Placental epithelial cell (primary cell): ENCODE results near the gene DNASE1L1. TPM values are rescaled to one million over a fixed set of nuclear protein-coding genes. Genes with fewer than 3 reads are reported as not detected.

Experiments used
- small RNA-seq: library from RNA; depleted of rRNA; stranded (forward); fragments of <200 nt; gene quantifications from one replicate; pipeline ENCODE3, GENCODE V24; 2012
- total RNA-seq: library from RNA; depleted of rRNA; stranded (reverse); fragments of >200 nt; gene quantifications from 2 replicates; pipeline ENCODE4 v1.2.3, GENCODE V29; 2012

The DNASE1L1 gene, protein sequence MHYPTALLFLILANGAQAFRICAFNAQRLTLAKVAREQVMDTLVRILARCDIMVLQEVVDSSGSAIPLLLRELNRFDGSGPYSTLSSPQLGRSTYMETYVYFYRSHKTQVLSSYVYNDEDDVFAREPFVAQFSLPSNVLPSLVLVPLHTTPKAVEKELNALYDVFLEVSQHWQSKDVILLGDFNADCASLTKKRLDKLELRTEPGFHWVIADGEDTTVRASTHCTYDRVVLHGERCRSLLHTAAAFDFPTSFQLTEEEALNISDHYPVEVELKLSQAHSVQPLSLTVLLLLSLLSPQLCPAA
- total RNA-seq, result 65.4 and 86.4 TPM in 2 replicates

GRCh38 chrX:154409222-154409871 is at the start of gene DNASE1L1:
Gene DNASE1L1 (minus strand): TSS chrX:154409254. CDS start chrX:154405568, 3,686 bp downstream.

DNA sequence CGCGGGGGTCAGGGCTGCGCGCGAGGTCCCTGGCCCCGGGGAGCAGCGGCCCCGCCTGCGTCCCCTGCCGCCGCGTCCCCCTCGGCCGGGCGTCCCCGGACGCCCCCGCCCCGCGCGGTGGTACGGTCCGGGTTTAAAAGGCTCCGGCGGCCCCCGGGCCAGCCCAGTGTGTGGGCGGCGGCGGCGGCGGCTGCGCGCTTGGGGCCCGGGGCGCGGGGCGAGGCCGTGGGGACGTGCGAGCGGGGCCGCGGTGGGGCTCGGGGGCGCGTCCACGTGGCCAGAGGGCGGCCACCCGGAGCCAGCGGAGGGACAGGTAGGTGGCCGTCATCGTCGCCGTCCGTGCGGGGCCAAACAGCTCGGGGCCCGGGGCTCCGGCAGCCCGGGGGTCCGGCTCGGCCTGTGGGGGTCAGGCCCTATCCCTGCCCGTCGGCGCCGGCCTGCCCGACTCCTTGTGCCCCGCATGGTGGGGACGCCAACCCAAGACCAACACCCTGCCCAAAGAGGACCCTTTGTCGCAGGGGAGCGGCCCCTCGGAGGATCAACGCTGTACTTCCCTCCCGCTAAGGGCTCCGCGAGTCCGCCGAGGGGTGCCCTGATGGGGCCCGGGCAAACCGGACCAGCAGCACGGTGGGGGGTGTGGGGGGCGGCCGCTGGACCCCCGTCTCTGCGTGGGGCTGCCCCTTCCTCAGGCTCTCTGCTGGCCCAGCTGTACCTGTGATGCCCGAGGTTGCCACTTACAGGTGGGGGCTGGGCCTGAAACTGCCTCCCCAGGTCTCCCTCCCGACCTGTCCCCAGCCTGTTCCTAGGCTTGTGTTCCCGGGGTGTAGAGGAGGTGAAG is 49.3 kb upstream of the DNASE1L1 start, which contains the start of gene PLXNA3:
TSS of gene PLXNA3 (plus strand) at position 166 of the 838 bp plus-strand sequence. CDS start 1,903 bp downstream, outside the sequence.

DNA sequence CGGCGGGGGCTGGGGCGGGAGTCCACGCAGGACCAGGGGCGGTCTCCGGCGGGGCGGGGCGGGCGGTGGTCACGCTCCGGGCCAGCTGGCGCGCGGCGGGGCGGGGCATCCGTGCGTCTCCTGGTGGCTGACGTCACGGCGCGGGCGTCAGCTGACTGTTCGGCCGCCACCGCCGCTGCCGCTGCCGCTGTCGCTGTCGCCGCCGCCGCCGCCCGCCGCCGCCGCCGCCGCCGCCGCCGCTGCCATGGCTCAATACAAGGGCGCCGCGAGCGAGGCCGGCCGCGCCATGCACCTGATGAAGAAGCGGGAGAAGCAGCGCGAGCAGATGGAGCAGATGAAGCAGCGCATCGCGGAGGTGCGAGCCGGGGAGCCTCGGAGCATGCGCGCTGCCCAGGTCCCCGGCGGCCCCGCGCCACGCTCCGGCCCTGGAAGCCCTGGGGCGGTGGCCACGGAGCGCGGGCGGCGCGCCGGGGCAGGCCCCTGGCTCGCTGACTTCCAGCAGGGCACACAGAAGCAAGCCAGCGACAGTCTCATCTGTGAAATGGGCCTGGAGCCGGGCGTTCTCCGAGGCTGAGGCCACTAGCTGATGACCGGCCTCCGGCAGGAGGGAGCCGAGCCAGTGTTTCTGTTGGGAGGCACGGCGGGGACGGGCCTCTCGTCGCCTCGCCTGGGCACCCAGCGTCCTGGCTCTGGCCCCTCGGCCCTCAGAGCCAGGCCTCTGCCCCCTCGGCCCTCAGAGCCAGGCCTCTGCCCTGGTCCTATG is 35.1 kb upstream of the DNASE1L1 start, which contains the start of gene FAM50A:
TSS of gene FAM50A (plus strand) at position 150 of the 763 bp plus-strand sequence. CDS start at position 245, 95 bp downstream.

DNA sequence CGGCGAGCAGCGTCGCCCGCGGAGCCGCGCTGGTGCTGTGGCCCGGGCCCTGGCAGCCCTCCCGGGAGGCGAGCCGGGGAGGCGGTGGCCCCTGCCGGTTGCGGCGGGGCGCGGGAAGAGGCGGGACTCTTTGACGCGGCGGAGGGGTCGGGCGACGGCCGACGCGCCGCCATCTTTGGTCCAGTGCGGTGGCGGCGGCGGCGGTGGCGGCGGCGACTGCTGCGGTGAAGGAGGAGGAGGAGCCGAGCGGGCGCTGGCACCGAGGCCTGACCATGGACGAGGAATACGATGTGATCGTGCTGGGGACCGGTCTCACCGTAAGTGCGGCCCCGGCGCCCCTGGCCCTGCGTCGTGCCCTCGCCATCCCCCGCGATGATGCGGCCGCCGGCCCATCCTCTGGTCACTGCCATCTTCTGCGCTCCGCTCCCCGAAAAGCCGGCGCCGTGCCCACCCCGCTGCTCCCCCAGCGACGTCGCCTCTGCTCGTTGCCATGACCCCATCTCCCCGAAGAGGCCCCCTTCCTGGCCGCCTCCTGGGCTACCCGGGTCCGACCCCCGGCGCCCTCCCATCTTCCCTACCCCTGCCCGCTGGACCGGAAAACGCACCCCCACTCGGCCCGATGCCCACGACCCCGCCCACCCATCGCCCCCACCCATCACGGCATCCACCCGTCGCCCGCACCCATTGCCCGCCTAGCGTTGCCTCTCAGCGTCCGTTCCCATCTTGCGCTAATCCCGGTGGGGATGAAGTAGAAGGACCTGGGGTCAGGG is 28.1 kb upstream of the DNASE1L1 start, which contains the start of gene GDI1:
TSS of gene GDI1 (plus strand) at position 172 of the 770 bp plus-strand sequence. CDS start at position 273, 101 bp downstream.

DNA sequence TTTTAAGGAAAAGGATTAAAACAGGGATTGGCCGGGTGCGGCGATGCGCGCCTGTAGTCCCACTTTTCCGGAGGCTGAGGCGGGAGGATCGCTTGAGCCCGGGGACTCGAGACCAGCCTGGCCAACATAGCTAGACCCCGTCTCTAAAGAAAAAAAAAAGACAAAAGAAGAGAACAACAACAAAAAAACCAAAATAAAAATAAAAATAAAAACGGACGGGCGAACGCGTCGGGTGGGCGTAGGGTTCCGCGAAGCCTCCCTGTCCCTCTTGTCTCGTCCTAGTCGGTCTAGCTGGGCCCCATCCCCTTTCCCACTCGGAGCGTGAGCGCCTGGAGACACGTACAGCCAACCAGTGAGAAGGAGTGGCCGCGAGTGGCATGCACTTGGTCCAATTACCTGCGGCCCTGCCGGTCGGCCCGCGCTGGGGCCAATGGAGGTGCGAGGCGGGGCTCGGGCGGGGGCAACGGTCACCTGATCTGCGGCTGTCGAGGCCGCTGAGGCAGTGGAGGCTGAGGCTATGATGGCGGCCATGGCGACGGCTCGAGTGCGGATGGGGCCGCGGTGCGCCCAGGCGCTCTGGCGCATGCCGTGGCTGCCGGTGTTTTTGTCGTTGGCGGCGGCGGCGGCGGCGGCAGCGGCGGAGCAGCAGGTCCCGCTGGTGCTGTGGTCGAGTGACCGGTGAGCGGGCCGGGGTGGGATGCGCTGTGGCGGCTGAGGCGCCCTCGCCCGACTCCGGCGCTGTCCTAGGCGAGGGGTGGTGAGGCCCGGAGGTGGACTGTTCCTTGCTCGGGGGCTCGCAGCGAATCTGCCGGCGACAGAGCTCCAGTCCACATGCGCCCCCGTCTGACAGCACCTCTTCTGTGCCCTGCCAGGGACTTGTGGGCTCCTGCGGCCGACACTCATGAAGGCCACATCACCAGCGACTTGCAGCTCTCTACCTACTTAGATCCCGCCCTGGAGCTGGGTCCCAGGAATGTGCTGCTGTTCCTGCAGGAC is 19.4 kb upstream of the DNASE1L1 start, which contains the start of gene ATP6AP1:
TSS of gene ATP6AP1 (plus strand) at position 502 of the 996 bp plus-strand sequence. CDS start at position 518, 16 bp downstream.

DNA sequence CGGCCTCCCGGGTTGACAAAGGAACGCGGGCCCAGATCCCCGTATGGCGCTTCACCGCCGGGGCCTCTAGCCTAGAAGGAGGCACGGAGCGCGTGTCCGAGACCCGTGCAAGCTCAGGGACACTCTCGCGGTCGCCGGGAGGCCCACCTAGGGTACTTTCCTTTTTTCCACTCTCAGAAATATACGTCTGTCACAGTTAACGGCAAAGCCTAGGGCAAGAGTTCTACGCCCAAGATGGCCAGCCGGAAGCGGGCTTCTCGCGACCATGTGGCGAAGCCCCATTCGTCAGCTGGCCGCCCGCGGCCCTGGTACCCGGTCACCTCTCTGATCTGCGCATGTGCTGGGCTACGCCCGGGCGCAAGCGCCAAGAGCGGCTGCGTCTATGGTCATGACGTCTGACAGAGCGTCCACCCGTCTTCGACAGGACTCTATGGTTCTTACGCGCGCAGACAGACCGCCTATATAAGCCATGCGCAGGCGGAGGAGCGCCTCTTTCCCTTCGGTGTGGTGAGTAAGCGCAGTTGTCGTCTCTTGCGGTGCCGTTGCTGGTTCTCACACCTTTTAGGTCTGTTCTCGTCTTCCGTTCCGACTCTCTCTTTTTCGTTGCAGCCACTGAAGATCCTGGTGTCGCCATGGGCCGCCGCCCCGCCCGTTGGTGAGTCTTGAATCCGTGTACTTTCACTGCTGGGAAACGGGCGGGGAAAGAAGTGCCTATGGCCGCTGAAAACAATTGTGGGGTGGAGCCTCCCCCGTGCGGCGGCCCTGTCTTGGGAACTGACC is 11.0 kb downstream of the DNASE1L1 start, which contains the start of gene RPL10:
TSS of gene RPL10 (plus strand) at position 490 of the 780 bp plus-strand sequence. CDS start at position 633, 143 bp downstream.

DNA sequence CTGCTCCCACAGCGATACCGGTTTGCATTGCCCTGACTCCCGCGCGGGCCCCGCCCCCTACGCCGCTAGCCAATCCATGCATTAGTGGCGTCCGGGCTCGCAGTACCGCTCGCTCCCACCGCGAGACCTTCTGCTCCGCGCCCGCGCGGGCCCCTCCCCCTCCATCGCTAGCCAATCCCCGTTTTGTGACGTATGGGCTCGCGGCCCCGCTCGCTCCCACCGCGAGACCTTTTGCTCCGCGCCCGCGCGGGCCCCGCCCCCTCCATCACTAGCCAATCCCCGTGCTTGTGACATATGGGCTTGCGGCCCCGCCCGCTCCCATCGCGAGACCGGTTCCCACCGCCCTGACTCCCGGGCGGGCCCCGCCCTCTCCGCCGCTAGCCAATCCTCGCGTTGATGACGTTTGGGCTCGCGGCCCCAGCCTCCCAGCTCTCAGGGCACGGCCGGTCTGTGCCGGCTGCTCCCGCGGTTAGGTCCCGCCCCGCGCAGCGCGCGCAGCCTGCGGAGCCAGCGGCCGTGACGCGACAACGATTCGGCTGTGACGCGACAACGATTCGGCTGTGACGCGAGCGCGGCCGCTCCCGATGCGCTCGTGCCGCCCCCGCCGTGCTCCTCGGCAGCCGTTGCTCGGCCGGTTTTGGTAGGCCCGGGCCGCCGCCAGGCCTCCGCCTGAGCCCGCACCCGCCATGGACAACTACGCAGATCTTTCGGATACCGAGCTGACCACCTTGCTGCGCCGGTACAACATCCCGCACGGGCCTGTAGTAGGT is 30.1 kb downstream of the DNASE1L1 start, which contains the start of gene EMD:
TSS of gene EMD (plus strand) at position 497 of the 770 bp plus-strand sequence. CDS start at position 687, 190 bp downstream.

GRCh38 chrX:154374313-154375155 is 34.5 kb downstream of the DNASE1L1 start, which contains the start of gene FLNA:
Gene FLNA (minus strand): TSS chrX:154374634. CDS start chrX:154371245, 3,389 bp downstream.

Small RNAs within 50 kb of the gene (small RNA-seq; reads per million reads assigned to genes)
- gene MIR6858 (not detected), gene SNORA70 (not detected)

Other genes with a start within 250 kb of the DNASE1L1 start
- not detected in 2 replicates for gene OPN1MW, start 226.7 kb downstream of the DNASE1L1 start, total RNA-seq
- not detected in 2 replicates for gene OPN1MW2, start 189.5 kb downstream of the DNASE1L1 start, total RNA-seq
- not detected in 2 replicates for gene OPN1MW3, start 151.7 kb downstream of the DNASE1L1 start, total RNA-seq
- not detected in 2 replicates for gene TEX28, start 114.1 kb downstream of the DNASE1L1 start, total RNA-seq
- gene TKTL1, start 113.5 kb downstream of the DNASE1L1 start, total RNA-seq, result not detected in 2 replicates
- gene FLNA, start 34.6 kb downstream of the DNASE1L1 start, total RNA-seq, result 500 and 1,798 TPM in 2 replicates
- 32.2 and 45.9 TPM in 2 replicates for gene EMD, start 30.0 kb downstream of the DNASE1L1 start, total RNA-seq
- gene RPL10, start 10.9 kb downstream of the DNASE1L1 start, total RNA-seq, result 1,858 and 2,253 TPM in 2 replicates
- gene TAFAZZIN, start 2.3 kb upstream of the DNASE1L1 start, total RNA-seq, result 21.2 and 25.1 TPM in 2 replicates
- 76.7 and 89.1 TPM in 2 replicates for gene ATP6AP1, start 19.4 kb upstream of the DNASE1L1 start, total RNA-seq
- 74.9 and 75.0 TPM in 2 replicates for gene GDI1, start 27.9 kb upstream of the DNASE1L1 start, total RNA-seq
- gene FAM50A, start 34.9 kb upstream of the DNASE1L1 start, total RNA-seq, result 25.5 and 28.8 TPM in 2 replicates
- 21.6 and 23.9 TPM in 2 replicates for gene PLXNA3, start 49.0 kb upstream of the DNASE1L1 start, total RNA-seq
- gene LAGE3, start 70.0 kb upstream of the DNASE1L1 start, total RNA-seq, result 31.4 and 42.2 TPM in 2 replicates
- gene UBL4A, start 77.4 kb upstream of the DNASE1L1 start, total RNA-seq, result 48.7 and 56.2 TPM in 2 replicates
- 56.9 and 65.6 TPM in 2 replicates for gene SLC10A3, start 81.4 kb upstream of the DNASE1L1 start, total RNA-seq
- 25.9 and 31.6 TPM in 2 replicates for gene FAM3A, start 107.0 kb upstream of the DNASE1L1 start, total RNA-seq
- 44.8 and 112 TPM in 2 replicates for gene G6PD, start 137.6 kb upstream of the DNASE1L1 start, total RNA-seq
- gene IKBKG, start 138.4 kb upstream of the DNASE1L1 start, total RNA-seq, result 12.2 and 16.1 TPM in 2 replicates
- not detected in 2 replicates for gene CTAG1A, start 175.9 kb upstream of the DNASE1L1 start, total RNA-seq
- gene CTAG1B, start 210.0 kb upstream of the DNASE1L1 start, total RNA-seq, result not detected in 2 replicates
- gene CTAG2, start 244.3 kb upstream of the DNASE1L1 start, total RNA-seq, result 0.39 TPM in 1 of 2 replicates, not detected in the other